ENCODE data around the gene SLC39A11. TPM values are rescaled to one million over a fixed set of nuclear protein-coding genes. Genes with fewer than 3 reads are reported as not detected.

Gene SLC39A11
- total and polyA plus RNA-seq, 4 donors = 18.9 to 44.9 (median 28.2) TPM

DNA sequence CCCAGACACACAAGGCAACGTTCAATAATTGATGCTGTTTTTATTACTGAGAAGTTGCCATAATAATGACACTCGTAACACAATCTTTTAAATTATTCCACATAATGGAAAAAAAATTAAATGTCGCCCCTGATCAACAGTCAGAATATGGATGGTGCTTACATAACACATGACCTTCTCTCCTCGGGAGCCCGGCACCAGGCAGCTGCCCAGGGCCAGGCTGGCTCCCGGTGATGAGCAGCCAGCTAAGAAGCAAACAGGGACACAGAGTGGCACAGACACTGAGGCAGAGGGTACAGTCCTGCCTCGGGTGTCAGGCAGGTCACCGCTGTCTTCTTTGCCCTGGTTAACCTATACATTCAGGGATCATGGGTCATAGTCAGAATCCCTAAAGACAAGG is 137.9 kb downstream of the SLC39A11 start:
- DNase-seq (ENCODE audit: low spot score) = no peak

DNA sequence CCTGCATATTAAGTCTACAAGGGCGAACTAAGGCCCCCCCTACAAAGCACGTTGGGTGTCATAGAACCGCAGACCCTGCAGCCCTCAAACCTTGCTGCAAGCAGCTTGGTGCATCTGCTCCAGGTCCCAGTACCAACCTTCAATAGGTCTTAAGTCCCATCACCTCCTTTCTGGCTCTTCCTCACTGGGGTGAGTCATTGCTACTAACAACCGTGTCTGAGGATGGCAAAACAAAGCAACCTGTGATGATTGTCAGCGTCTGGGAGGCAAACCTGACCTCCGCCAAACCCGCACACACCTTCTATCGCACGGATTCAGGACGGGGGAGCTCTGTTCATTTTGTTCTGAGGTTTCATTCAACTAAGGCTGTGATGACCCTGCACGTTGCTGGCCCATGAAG is 138.9 kb downstream of the SLC39A11 start:
- no peak for DNase-seq (ENCODE audit: low spot score)
- Histone ChIP-seq H3K4me3 (ENCODE audit: low read depth in 1 of 3, low read length in 3 of 3) (no peak overlapping the region), H3K27me3 (ENCODE audit: control insufficient read depth in 4 of 4, insufficient read depth in 4 of 4, low read length in 3 of 4) (no peaks in the 10 kb centered on the region), H3K9ac (ENCODE audit: low read depth in 1 of 2, low read length in 2 of 2) (no peak overlapping the region), H3K36me3 (ENCODE audit: control insufficient read depth in 4 of 4, insufficient read depth in 3 of 4, low read depth in 1 of 4, low read length in 3 of 4) (no peaks in the 10 kb centered on the region), H3K4me1 (ENCODE audit: control insufficient read depth in 4 of 4, insufficient read depth in 4 of 4, low read length in 3 of 4) (peaks cover 0 to 5% (median 3%) of the 10 kb centered on the region in 4 donors), H3K27ac (ENCODE audit: low read depth in 1 of 2, low read length in 2 of 2) (no peak overlapping the region), H3K9me3 (ENCODE audit: control insufficient read depth in 4 of 4, low read length in 3 of 4) (no peaks in the 10 kb centered on the region)
- WGBS = 95% methylated on average over 11 of the region's 11 CpGs
- TF ChIP-seq REST (IDR thresholded peaks at IDR 0.05) (no peak), FOXA1 (IDR thresholded peaks at IDR 0.05) (no peak), JUND (IDR thresholded peaks at IDR 0.05) (no peak), TAF1 (conservative IDR thresholded peaks at IDR 0.05) (no peak), HNF4G (IDR thresholded peaks at IDR 0.05) (no peak), NR2F2 (IDR thresholded peaks at IDR 0.05) (no peak), GABPA (IDR thresholded peaks at IDR 0.05 in 1 of 2, conservative IDR thresholded peaks at IDR 0.05 in 1 of 2) (no peak), HNF4A (conservative IDR thresholded peaks at IDR 0.05) (no peak), ZBTB33 (IDR thresholded peaks at IDR 0.05) (no peak), RXRA (IDR thresholded peaks at IDR 0.05) (no peak), FOXA2 (IDR thresholded peaks at IDR 0.05) (no peak)
- TF ChIP-seq, protein P1, sequence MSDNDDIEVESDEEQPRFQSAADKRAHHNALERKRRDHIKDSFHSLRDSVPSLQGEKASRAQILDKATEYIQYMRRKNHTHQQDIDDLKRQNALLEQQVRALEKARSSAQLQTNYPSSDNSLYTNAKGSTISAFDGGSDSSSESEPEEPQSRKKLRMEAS (IDR thresholded peaks at IDR 0.05) = no peak
- TF ChIP-seq, protein P2, sequence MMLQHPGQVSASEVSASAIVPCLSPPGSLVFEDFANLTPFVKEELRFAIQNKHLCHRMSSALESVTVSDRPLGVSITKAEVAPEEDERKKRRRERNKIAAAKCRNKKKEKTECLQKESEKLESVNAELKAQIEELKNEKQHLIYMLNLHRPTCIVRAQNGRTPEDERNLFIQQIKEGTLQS (IDR thresholded peaks at IDR 0.05) = no peak

More for the DNA sequence above, 137.9 kb downstream of the SLC39A11 start:
- no peaks in the 10 kb centered on the region for H3K36me3 ChIP-seq (ENCODE audit: control insufficient read depth in 4 of 4, insufficient read depth in 3 of 4, low read depth in 1 of 4, low read length in 3 of 4)
- no peaks in the 10 kb centered on the region for H3K9me3 ChIP-seq (ENCODE audit: control insufficient read depth in 4 of 4, low read length in 3 of 4)
- TF ChIP-seq HNF4A (conservative IDR thresholded peaks at IDR 0.05) (no peak), YY1 (IDR thresholded peaks at IDR 0.05) (no peak), HNF4G (IDR thresholded peaks at IDR 0.05) (no peak), REST (IDR thresholded peaks at IDR 0.05) (no peak), ZBTB33 (IDR thresholded peaks at IDR 0.05) (no peak)
- H3K4me3 ChIP-seq (ENCODE audit: low read depth in 1 of 3, low read length in 3 of 3) = no peak overlapping the region
- H3K27me3 ChIP-seq (ENCODE audit: control insufficient read depth in 4 of 4, insufficient read depth in 4 of 4, low read length in 3 of 4) = no peaks in the 10 kb centered on the region
- WGBS = 76% methylated on average over 8 of the region's 8 CpGs
- H3K4me1 ChIP-seq (ENCODE audit: control insufficient read depth in 4 of 4, insufficient read depth in 4 of 4, low read length in 3 of 4) = peaks cover 0 to 3% (median 1%) of the 10 kb centered on the region in 4 donors
- no peak overlapping the region for H3K9ac ChIP-seq (ENCODE audit: low read depth in 1 of 2, low read length in 2 of 2)
- no peak overlapping the region for H3K27ac ChIP-seq (ENCODE audit: low read depth in 1 of 2, low read length in 2 of 2)
